Sigmoid colon (tissue), 7 donors: Measurements from ENCODE around the gene DPYSL3. TPM values are rescaled to one million over a fixed set of nuclear protein-coding genes. Genes with fewer than 3 reads are reported as not detected.
A peak's percentile ranks its signal among the peaks of the same experiment; 100 is the strongest.

Experiments
- DNase-seq: peaks from one replicate; pipeline ENCODE4 v3.0.0-alpha.2; 2019
- H3K27ac ChIP-seq, 4 donors: fragments of 200-600 bp; sonication (generic); one replicate each; pipeline ENCODE4 v1.5.1; 2016 to 2019; ENCODE audit warnings: mild to moderate bottlenecking in 1 of 4
- H3K27me3 ChIP-seq, 3 donors: fragments of 200-600 bp; sonication (generic); one replicate each; pipeline ENCODE4 v1.5.1; 2019; ENCODE audit warnings: mild to moderate bottlenecking in 1 of 3
- H3K36me3 ChIP-seq, 4 donors: fragments of 200-600 bp; sonication (generic); one replicate each; pipeline ENCODE4 v1.5.1; 2016 to 2019
- H3K4me1 ChIP-seq, 4 donors: fragments of 200-600 bp; sonication (generic); one replicate each; pipeline ENCODE4 v1.5.1; 2017 to 2019
- H3K4me3 ChIP-seq, 4 donors: fragments of 200-600 bp; sonication (generic); one replicate each; pipeline ENCODE4 v1.5.1; 2017 to 2019; ENCODE audit warnings: mild to moderate bottlenecking in 2 of 4, moderate library complexity in 1 of 4
- H3K9me3 ChIP-seq, 4 donors: fragments of 200-600 bp in 3 of 4; sonication (generic) in 3 of 4; one replicate each; pipeline versions ENCODE4 v1.5.1 to v1.6.1; 2013 to 2019
- CTCF ChIP-seq, 4 experiments: fragments of 450-650 bp in 3 of 4; fragments of 200-600 bp in 1 of 4; IDR thresholded peaks; one replicate each; pipeline ENCODE4 v1.5.1; 2016 to 2019; ENCODE audit warnings: antibody characterized with exemption in 4 of 4, mild to moderate bottlenecking in 3 of 4, moderate library complexity in 2 of 4
- EP300 ChIP-seq, 4 donors: sonication (generic); formaldehyde crosslinking; IDR thresholded peaks; one replicate each; pipeline ENCODE4 v1.6.1; 2017; ENCODE audit warnings: antibody characterized with exemption in 4 of 4
- POLR2A ChIP-seq, 2 donors: fragments of 450-650 bp; IDR thresholded peaks; one replicate each; pipeline ENCODE4 v1.6.1; 2016; ENCODE audit warnings: antibody characterized with exemption in 2 of 2, mild to moderate bottlenecking in 2 of 2, moderate library complexity in 2 of 2
- POLR2AphosphoS5 ChIP-seq, 4 donors: sonication (generic); formaldehyde crosslinking; IDR thresholded peaks; one replicate each; pipeline ENCODE4 v1.6.1; 2017; ENCODE audit warnings: antibody characterized with exemption in 4 of 4
- whole genome bisulfite sequencing, 2 donors: extraction: QIAGEN DNeasy Blood & Tissue Kit; methylation state at CpG; one replicate each; pipeline ENCODE4 v1.1.7; 2013; 5-methylcytosine and 5-hydroxymethylcytosine counted together
- intact Hi-C: fragments of 100-400 bp; cut with DNase I; formaldehyde crosslinking; loops from one replicate; pipeline ENCODE4 v1.15.1; 2023
- polyA plus RNA-seq, 3 donors: library from polyadenylated mRNA; stranded (reverse); fragments of 200-250 nt; gene quantifications; one replicate each; pipeline ENCODE4 v1.2.3, GENCODE V29; 2013
- total RNA-seq, 4 donors: library from RNA; depleted of rRNA; stranded (reverse); fragments of >200 nt; gene quantifications; one replicate each; pipeline ENCODE4 v1.1.0, GENCODE V29; 2016
- donor health status: healthy with polysubstance abuse.
- donor health status: Bipolar disorder and iron deficiency.
- donor health status: healthy.

The DPYSL3 gene
- total and polyA plus RNA-seq, 7 donors = 4.2 to 343 (median 149) TPM

DNA sequence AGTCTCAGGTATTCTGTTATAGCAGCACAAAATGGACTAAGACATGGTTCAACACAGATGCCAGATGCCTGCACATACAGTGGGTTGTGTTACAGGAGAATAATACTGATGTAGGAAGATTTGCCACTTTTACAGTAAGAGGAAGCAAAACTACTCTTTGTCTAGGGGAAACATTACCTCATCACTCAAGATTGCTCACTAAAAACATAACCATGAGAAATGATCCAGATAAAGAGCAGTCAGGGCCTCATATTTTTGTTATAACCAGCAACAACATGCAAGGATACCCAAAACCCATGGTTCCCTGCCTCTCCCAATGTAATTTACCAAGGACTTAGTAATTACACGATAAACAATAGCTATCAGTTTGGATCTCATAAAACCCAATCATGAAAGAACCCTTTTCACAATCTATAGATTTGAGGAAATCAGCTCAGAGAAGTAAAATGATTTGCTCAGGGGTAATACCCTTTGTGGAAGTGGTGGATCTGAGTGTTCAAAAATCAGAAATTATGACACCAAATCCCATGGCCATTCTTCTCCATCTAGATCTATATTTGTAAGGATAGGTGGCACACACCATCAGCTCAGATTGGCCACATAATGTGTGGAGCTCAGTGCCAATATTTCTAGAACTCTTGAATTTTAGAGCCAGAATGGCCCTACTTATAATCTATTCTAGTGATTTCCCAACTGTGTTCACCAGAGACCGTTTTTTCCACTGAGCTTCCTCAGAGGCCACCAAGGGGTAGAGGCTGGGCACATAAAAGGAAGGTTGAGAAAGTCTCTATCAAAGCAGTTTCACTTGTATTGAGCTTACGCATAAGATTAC, 27.8 kb downstream of the DPYSL3 start:
- Histone ChIP-seq H3K27ac (peak overlapping the region; percentile 61 to 84 (median 68)), H3K9me3 (no peaks in the 10 kb centered on the region), H3K4me1 (peaks cover 0 to 74% (median 57%) of the 10 kb centered on the region in 4 donors), H3K36me3 (no peaks in the 10 kb centered on the region), H3K4me3 (no peak overlapping the region), H3K27me3 (no peaks in the 10 kb centered on the region)
- WGBS, 2 donors = 72 to 83% methylated on average over 3 of the region's 3 CpGs
- no peak for DNase-seq
- TF ChIP-seq POLR2A (IDR thresholded peaks at IDR 0.05) (no peak), POLR2AphosphoS5 (IDR thresholded peaks at IDR 0.05) (no peak), EP300 (IDR thresholded peaks at IDR 0.05) (no peak), CTCF (IDR thresholded peaks at IDR 0.05) (no peak)
- intact Hi-C loops = loop anchor here (2.0 kb wide), 1 partner anchor 19 kb away; no protein-coding TSS in a partner anchor

- Histone ChIP-seq H3K4me1 (peaks cover 0 to 66% (median 57%) of the 10 kb centered on the region in 4 donors), H3K27me3 (no peaks in the 10 kb centered on the region), H3K27ac (peak overlapping the region in 3 of 4 donors; percentile 64 to 84 (median 72)), H3K36me3 (no peaks in the 10 kb centered on the region), H3K4me3 (no peak overlapping the region), H3K9me3 (no peaks in the 10 kb centered on the region)
- intact Hi-C loops = no loop called here
- 84 to 89% methylated on average over 1 of the region's 1 CpG for WGBS, 2 donors
- TF ChIP-seq POLR2A (IDR thresholded peaks at IDR 0.05) (no peak), CTCF (IDR thresholded peaks at IDR 0.05) (no peak), POLR2AphosphoS5 (IDR thresholded peaks at IDR 0.05) (no peak), EP300 (IDR thresholded peaks at IDR 0.05) (no peak)
- DNase-seq = no peak
Measured at GRCh38 chr5:147481376-147481775, 28.5 kb downstream of the DPYSL3 start.

GRCh38 chr5:147479949-147480348, 29.9 kb downstream of the DPYSL3 start:
- intact Hi-C loops = no loop called here
- no peaks in the 10 kb centered on the region for H3K36me3 ChIP-seq
- 76% methylated on average over 6 of the region's 6 CpGs for WGBS, 2 donors
- no peaks in the 10 kb centered on the region for H3K27me3 ChIP-seq
- TF ChIP-seq POLR2AphosphoS5 (IDR thresholded peaks at IDR 0.05) (no peak), CTCF (IDR thresholded peaks at IDR 0.05) (no peak), POLR2A (IDR thresholded peaks at IDR 0.05) (no peak), EP300 (IDR thresholded peaks at IDR 0.05) (no peak)
- H3K9me3 ChIP-seq = no peaks in the 10 kb centered on the region
- no peak for DNase-seq
- H3K4me1 ChIP-seq = peaks cover 0 to 64% (median 54%) of the 10 kb centered on the region in 4 donors
- no peak overlapping the region for H3K4me3 ChIP-seq
- peak overlapping the region; percentile 29 to 53 (median 44) for H3K27ac ChIP-seq

DNA sequence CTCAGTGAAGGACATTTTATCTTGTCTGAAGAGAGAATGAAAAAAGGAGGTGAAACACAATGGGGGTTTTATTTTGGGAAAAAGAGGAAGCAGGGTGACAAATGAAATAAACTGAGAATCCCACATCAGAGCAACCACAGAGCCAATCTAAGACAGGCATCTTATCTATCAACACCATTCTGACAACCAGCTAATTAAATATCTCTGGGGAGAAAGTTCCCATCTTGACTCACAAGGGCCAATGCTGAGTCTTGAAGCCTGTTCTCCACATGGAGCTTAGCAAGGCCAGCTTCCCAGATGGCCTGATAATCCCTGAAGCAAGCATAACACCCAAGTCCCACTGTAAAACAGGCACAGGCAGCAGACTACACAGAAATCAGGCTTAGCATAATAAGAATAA, 30.4 kb downstream of the DPYSL3 start:
- Histone ChIP-seq H3K4me3 (no peak overlapping the region), H3K36me3 (no peaks in the 10 kb centered on the region), H3K27me3 (no peaks in the 10 kb centered on the region), H3K4me1 (peaks cover 0 to 62% (median 51%) of the 10 kb centered on the region in 4 donors), H3K9me3 (no peaks in the 10 kb centered on the region), H3K27ac (peak overlapping the region; percentile 29 to 53 (median 44))
- no peak for DNase-seq
- intact Hi-C loops = no loop called here
- TF ChIP-seq CTCF (IDR thresholded peaks at IDR 0.05) (no peak), POLR2A (IDR thresholded peaks at IDR 0.05) (no peak), EP300 (IDR thresholded peaks at IDR 0.05) (no peak), POLR2AphosphoS5 (IDR thresholded peaks at IDR 0.05) (no peak)
